NCI-H1694 treated with DMSO at 0.1 percent for 48 hours (cell line): ENCODE measurements around the gene VAV1.
A peak's percentile ranks its signal among the peaks of the same experiment; 100 is the strongest.
"Not testable (repeated sequence)": the region's sequence is repeated elsewhere in the genome, so short reads cannot be mapped to it uniquely, and the experiment has no call there.

Experiments used
- DNase-seq: peaks from one replicate; lab custom pipeline; 2025; lab: John Stamatoyannopoulos, UW

The VAV1 gene

DNA sequence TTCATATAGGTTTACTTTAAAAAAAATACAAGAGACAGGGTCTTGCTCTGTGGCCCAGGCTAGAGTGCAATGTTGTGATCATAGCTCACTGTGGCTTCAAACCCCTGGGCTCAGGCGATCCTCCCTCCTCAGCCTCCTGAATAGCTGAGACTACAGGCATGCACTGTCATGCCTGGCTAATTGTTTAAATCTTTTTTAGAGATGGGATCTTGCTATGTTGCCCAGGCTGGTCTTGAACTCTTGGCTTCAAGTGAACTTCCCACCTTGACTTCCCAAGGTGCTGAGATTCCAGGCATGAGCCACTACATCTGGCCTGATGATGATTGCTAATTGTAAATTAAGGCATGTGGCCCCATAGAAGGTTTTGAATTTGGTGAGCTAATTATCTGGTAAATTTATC lies 79.5 kb downstream of the VAV1 start:
- no peak for DNase-seq

DNA sequence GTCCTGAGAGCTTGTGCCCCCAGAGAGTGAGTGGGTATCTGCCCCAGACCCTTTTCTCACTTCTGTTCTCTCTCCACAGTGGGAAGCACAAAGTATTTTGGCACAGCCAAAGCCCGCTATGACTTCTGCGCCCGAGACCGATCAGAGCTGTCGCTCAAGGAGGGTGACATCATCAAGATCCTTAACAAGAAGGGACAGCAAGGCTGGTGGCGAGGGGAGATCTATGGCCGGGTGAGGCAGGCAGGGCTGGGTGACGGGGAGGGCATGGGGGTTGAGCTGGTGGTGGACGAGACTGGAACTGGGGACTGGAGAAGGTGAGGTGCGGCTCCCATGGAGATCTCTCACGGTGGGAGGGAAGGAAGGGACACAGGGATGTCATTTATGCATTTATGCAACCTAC lies 81.4 kb downstream of the VAV1 start:
- no peak for DNase-seq

DNA sequence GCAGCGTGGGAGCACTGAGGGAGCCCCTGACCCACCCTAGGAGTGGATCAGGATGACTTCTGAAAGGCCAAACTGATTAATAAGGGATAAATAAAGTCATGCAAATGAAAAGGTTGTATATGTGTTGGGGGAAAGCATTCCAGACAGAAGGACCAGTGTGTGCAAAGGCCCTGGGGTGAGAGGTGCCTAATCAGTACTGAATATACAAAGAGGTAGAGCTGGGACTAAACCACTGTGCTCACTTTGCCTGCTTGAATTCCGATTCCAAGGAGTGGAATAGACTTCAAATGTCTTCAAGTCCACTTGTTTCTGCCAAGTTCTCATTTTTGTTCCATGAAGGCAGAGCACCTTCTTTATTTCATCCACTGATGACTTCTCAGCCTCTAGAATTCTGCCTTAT lies 82.2 kb downstream of the VAV1 start:
- no peak for DNase-seq

DNA sequence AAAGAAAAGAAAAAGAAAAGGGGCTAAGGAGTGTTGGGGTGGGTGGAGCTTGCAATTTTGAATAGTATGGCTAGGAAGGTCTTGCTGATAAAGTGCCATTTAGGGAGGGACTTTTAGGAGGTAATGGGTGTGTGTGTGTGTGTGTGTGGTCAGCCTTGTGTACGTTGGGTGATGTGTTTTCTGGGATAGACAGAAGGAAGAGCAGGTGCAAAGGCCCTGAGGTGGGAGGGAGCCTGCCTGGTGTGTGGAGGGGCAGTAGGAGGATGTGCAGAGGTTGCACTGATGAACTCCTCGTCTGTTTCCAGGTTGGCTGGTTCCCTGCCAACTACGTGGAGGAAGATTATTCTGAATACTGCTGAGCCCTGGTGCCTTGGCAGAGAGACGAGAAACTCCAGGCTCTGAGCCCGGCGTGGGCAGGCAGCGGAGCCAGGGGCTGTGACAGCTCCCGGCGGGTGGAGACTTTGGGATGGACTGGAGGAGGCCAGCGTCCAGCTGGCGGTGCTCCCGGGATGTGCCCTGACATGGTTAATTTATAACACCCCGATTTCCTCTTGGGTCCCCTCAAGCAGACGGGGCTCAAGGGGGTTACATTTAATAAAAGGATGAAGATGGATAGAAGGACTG lies 84.4 kb downstream of the VAV1 start:
- DNase-seq: no peak

DNA sequence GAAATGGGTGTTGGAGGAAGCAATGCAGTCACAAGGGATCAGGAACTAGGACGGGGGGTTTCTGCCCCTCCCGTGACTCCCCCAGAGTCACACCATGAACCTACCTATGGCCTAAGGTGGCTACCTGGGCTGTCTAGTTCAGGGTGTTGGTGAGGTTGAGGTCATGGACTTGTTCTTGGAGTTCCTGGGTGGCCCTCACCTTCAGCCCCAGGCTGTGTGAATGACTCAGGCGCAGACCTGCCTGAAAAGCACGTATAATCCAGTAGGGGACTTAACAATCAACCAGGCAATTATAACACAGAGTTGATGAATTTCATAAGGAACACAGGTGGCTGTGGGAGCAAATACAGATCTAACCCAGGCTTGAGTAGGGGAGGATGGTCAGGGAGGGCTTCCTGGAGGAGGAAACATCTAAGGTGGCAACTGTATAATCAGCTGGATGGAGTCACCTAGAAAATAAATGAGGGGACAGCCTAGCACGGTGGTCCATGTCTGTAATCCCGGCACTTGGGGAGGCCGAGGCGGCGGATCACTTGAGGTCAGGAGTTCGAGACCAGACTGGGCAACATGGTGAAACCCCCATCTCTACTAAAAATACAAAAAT lies 89.3 kb downstream of the VAV1 start:
- DNase-seq: no peak

DNA sequence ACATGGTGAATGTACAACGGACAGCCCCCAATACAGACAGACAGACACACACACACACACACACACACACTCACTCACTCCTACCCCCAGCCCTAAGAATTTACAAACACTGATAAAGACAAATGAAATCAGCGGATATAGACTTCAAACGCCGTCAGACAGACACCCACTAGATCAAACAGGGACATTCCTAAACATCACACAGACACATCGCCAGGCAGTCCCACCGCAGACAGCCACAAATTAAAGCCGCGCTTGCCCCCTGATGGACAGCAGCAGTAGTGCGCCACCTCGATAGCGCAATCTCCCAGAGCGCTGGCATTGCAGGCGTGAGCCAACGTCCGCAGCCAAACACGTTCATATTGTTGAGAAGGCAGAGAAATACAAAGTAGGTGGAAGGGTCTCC lies 90.2 kb downstream of the VAV1 start:
- DNase-seq: peak; percentile 35

DNA sequence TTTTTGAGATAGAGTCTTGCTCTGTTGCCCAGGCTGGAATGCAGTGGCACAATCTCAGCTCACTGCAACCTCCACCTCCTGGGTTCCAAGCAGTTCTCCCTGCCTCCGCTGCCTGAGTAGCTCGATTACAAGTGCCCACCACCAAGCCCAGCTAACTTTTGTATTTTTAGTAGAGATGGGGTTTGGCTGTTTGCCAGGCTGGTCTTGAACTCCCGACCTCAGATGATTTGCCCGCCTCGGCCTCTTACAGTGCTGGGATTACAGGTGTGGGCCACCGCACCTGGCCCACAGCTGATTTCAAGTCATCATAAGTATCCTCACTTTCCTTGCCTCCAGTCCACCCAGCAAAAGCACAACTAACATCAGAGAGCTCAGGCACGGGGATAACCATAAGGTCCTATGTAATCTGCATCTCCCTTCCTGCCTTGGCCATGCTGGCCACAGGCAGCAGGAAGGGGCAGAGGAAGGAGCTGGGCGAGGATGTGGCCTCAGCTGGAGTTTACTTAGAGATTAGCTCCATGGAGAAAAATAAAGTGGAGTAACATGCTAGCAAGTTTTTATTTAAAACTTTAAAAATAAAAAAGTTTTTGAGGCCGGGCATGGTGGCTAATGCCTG lies 91.9 kb downstream of the VAV1 start:
- no peak for DNase-seq

DNA sequence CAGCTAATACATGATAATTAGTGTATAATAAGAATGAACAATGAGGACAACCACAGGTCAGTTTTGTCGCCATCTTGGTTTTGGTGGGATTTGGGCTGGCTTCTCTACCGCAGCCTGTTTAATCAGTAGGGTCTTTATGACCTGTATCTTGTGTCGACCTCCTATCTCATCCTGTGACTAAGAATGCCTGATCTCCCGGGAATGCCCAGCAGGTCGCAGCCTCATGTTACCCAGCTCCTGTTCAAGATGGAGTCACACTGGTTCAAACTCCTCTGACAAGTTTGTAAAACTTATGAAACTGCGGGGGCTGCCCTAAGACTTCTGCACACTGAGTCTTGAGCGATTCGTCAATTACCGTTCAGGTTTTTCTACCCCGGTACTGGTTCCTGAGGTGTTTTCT lies 93.3 kb downstream of the VAV1 start:
- no peak for DNase-seq

DNA sequence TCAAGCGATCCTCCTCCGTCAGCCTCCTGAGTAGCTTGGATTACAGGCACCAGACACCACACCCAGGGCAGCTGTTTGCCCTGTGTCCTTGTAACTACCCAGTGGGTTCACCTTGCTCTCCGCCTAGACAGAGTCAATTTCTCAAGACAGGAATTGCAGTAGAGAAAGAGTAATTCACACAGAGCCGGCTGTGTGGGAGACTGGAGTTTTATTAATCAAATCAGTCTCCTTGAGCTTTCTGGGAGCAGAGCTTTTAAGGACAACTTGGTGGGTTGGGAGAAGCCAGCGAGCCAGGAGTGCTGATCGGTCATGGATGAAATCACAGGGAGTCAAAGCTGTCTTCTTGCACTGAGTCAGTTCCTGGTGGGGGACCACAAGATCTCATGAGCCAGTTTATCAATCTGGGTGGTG lies 94.2 kb downstream of the VAV1 start:
- no peak for DNase-seq

DNA sequence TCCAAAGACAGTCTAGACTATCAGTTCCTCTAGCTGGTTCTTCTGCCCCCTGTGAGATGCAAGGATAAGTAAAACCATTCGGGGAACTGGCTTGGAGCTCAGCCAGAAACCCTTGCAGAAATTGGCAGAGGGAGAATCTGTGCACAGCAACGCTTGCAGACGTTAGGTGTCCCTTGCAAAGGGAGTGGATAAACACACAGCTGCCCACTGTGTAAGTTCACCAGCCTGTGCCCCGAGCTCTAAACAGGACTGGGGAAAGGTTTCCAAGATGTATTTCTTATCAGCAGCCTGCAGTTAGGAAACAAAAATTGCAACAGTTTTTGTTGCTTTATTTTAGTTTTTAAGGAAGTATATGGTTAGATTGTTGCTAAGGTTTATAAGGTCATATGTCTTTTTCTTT lies 95.8 kb downstream of the VAV1 start:
- DNase-seq: no peak

DNA sequence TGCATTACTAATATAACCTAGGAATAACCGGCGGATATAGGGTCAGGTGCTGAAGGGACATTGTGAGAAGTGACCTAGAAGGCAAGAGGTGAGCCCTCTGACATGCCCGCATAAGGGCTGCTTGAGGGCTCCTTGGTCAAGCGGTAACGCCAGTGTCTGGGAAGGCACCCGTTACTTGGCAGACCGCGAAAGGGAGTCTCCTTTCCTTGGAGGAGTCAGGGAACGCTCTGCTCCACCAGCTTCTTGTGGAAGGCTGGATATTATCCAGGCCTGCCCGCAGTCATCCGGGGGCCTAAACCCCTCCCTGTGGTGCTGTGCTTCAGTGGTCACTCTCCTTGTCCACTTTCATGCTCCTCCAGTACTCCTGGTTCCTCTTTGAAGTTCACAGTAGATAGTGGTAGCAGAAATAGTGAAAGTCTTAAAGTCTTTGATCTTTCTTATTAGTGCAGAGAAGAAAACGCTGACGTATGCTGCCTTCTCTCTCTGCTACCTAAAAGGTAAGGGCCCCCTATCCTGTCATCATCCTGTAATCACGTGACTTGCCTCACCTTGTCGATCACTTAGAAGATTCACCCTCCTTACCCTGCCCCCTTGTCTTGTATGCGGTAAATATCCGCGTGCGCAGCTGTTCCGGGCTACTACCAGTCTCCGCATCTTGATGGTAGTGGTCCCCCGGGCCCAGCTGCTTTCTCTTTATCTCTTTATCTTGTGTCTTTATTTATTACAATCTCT lies 96.8 kb downstream of the VAV1 start:
- DNase-seq: not testable (repeated sequence)

DNA sequence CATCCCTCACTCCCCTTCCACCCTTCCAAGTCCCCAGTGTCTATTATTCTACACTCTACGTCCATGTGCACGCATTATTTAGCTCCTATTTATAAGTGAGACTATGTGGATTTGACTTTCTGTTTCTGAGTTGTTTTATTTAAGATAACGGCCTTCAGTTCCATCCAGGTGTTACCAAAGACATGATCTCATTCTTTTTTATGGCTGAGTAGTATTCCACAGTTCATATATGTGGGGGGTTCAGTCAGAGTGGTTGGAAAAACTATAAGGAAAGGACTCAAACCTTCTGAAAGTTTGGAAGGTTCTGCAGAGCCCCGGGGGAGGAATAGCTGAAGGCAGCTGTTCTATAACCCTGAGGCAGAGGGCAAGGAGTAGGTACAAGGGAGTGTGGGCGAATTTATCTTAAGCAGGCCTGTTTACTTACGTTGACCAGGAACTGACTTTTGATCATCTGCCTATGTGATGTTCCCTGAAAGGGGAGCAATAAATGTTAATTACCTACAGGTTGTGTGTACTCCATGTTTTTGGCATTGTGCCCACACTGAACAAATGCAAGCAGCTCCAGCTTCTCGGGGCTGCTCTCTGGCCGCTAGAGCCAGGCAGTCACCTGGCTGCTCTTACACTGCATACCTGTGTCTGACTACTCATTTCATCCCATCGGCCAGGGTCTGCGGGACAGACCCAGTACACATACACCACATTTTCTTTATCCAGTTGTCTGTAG lies 101.4 kb downstream of the VAV1 start:
- no peak for DNase-seq

DNA sequence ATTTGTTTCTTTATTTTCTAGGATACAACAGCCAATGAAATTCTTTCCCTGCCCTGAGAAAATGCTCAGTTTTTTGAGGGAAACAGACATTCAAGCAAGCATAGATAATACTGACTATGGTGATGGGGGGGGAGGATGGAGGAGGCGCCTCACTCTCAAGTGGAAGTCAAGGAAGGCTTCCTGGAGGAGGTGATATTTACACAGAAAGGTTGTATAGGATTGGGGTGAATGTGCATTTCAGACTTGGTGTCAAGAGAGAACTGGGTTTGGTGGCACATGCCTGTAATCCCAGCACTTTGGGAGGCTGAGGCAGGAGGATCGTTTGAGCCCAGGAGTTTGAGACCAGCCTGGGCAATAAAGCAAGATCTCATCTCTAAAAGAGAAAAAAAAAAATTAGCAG lies 102.7 kb downstream of the VAV1 start:
- DNase-seq: no peak

DNA sequence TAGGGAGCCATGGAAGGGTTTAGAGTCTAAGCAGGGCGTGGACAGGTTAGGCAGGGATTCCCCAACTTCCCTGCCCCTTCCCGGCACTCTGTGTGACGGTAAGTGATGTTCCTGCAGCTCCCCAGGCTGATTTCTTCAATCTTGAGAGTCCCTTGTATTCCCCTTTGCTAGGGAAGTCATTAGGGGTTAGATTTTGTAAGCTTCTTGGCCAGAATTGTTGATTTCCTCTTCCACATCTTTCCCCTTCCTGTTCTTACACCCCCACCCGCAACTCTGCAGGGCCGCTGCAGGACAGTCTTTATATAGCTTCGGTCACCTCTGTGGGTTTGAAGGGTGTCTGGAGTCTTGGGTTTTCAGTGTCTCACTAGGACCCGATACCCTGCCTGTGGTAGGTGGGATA lies 104.2 kb downstream of the VAV1 start:
- DNase-seq: no peak

DNA sequence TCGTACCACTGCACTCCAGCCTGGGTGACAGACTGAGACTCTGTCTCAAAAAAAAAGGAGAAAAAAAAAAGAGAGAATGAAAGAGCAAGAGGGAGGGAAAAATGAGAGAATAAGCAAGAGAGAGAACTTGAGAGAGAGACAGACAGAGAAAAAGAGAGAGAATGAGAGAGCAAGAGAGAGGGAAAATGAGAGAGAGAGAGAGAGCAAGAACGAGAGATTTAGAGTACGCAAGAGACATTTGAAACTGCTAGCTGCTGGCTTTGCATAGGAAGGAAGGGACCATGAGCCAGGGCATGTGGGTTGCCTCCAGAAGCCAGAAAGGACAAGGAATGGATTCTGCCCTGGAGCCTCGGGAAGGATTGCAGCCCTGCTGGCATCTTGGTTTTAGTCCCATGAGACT lies 105.3 kb downstream of the VAV1 start:
- no peak for DNase-seq

DNA sequence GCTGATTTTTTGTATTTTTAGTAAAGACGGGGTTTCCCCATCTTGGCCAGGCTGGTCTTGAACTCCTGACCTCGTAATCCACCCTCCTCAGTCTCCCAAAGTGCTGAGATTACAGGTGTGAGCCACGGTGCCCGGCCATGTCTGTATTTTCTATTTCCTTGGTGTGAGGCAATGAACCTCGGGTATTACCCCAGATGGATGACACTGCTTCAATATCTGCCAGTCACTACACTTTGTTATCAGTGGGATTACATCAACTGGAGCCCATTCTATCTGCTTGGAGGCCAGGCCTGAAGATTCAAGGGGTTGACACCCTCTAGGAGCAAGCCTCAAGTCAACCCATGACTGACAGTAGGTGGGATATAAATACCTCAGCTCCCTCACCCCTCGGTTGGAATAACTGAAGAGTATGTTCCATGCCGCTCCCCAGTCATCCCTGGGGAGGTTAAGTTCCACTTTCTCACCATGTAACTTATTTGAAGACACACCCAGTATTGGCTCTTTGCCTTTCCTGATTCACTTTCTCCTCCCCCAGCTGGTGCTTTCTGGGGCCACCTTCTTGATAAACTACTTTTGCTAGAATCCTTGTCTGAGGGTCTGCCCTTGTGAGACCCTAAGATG lies 113.9 kb downstream of the VAV1 start:
- no peak for DNase-seq

DNA sequence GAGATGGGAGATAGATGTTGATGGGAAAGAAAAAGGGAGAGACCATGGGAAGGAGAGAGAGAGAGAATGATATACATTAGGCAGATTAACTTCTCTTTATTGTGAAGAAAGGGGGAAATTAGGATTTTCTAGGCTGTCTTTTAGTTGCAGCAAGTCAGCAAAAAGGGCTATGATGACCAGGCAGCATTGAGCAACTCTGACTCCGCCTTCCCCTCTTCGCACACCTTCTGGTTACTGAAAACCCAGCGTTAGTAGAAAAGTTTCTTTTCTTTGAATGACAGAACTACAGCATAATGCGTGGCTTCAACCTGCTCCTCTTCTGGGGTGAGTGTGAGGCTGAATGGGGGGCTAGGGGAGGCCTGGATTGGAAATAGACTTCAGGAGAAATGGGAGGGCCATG lies 114.8 kb downstream of the VAV1 start, which contains the start of gene ADGRE1:
TSS of gene ADGRE1 (plus strand) at position 264 of the 400 bp plus-strand sequence. CDS start at position 294, 30 bp downstream.
- no peak for DNase-seq

DNA sequence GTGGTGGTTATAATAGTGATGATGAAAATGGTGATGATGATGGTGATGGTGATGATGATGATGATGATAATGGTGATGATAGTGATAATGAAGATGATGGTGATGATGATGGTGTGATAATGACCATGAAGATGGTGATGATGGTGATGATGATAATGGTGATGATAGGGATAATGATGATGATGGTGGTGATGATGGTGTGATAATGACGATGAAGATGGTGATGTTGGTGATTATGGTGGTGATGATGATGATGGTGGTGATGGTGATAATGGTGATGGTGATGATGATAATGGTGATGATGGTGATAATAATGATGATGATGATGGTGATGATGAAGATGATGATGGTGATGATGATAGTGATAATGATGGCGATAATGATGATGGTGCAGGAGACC lies 116.5 kb downstream of the VAV1 start:
- DNase-seq: no peak

DNA sequence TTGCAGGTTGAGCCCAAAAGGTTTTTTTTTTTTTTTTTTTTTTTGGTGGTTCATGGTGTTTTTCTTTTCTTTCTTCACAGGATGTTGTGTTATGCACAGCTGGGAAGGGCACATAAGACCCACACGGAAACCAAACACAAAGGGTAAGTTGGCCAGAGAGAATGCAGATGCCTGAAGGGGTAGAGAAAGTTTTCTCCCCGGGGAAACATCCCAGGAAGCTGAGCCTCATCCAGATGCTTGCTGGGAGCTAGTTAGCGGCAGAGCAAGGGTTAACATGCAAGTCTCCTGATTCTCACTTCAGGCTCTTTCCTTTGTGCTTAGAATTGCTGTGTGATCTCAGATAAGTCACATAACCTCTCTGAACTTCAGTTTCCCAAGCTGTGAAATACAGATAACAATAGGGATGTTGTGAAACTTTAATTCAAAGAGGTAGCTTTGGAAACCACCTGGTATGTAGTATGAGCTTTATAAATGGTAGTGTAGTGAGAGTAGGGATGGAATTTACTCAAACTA lies 117.9 kb downstream of the VAV1 start:
- DNase-seq: no peak

DNA sequence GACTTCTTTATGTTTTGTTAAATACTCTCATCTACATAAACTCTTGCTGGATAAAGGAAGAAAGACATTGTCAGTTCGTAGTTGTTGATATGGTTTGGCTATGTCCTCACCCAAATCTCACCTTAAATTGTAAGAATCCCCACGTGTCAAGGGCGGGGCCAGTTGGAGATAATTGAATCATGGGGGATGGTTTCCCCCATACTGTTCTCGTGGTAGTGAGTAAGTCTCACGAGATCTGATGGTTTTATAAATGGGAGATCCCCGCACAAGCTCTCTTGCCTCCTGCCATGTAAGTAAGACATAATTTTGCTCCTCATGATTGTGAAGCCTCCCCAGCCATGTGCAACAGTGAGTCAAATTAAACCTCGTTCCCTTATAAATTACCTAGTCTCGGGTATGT lies 118.4 kb downstream of the VAV1 start:
- DNase-seq: no peak

DNA sequence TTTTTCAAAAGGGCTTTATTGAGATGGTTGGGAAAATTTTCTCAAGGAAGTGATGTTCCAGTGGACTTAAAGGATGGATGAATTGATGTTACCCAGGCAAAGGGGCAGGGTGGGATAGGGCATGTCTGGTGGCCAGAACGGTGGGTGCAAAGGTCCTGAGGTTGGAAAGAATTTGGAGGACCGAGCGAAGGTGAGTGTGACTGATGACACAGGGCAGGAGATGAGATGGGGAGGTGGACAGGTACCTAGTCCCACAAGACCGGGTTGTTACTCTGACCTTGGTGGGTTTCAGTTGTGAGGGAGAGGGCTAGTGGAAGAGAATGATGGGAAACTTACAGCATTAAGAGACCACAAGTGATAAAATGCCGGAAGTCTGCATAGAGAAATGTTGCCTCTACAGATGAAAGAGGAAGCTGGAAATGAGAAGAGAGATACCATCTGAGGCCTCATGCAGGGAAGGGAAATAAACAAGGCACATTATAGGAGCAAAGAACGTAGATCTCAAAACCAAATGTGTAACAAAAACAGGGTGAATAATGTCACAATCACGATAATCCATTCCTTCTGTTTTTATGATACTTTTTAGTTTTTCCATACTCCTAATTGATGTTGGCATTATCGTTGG lies 119.4 kb downstream of the VAV1 start:
- no peak for DNase-seq
